Tibial nerve (tissue), 4 donors: ENCODE measurements around the gene PDE1A.

Experiments
- EP300 ChIP-seq, 2 donors: sonication (generic); formaldehyde crosslinking; IDR thresholded peaks; one replicate each; pipeline ENCODE4 v1.6.1; 2017; ENCODE audit warnings: antibody characterized with exemption in 2 of 2, mild to moderate bottlenecking in 1 of 2
- POLR2A ChIP-seq, 2 donors: fragments of 450-650 bp; IDR thresholded peaks; one replicate each; pipeline ENCODE4 v1.6.1; 2017; ENCODE audit warnings: antibody characterized with exemption in 2 of 2, mild to moderate bottlenecking in 2 of 2, moderate library complexity in 2 of 2
- TF ChIP-seq, protein P1 (sequence below), 5 experiments: fragments of 200-600 bp in 3 of 5; fragments of 450-650 bp in 2 of 5; sonication (generic) in 3 of 5; IDR thresholded peaks; one replicate each; pipeline ENCODE4 v1.5.1; 2016 to 2019; ENCODE audit warnings: antibody characterized with exemption in 5 of 5, mild to moderate bottlenecking in 3 of 5, moderate library complexity in 2 of 5

DNA sequence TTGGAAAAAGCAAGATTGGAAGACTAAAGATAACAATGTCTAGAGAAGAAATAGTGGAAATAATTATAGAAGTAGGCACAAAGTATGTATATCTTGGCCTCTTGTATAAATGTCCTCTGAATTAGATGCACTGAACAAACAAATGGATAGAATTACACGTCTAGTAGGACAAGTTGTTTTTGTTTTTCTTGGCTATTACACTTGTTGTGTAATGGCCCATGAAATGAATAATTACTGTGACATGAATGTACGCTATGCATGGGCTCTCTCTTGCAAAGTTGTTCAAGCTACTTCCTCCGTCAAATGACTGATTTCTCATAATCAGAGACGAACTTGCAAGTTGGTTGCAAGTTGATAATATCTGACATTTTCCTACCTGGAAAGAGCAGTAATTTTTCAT is 126.2 kb downstream of the PDE1A start:
- TF ChIP-seq EP300 (IDR thresholded peaks at IDR 0.05) (no peak), POLR2A (IDR thresholded peaks at IDR 0.05) (no peak)
- TF ChIP-seq, protein P1, sequence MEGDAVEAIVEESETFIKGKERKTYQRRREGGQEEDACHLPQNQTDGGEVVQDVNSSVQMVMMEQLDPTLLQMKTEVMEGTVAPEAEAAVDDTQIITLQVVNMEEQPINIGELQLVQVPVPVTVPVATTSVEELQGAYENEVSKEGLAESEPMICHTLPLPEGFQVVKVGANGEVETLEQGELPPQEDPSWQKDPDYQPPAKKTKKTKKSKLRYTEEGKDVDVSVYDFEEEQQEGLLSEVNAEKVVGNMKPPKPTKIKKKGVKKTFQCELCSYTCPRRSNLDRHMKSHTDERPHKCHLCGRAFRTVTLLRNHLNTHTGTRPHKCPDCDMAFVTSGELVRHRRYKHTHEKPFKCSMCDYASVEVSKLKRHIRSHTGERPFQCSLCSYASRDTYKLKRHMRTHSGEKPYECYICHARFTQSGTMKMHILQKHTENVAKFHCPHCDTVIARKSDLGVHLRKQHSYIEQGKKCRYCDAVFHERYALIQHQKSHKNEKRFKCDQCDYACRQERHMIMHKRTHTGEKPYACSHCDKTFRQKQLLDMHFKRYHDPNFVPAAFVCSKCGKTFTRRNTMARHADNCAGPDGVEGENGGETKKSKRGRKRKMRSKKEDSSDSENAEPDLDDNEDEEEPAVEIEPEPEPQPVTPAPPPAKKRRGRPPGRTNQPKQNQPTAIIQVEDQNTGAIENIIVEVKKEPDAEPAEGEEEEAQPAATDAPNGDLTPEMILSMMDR (IDR thresholded peaks at IDR 0.05) = no peak
